HepG2 (cell line): Measurements from ENCODE around the gene SYMPK. TPM values are rescaled to one million over a fixed set of nuclear protein-coding genes. Genes with fewer than 3 reads are reported as not detected.
A peak's percentile ranks its signal among the peaks of the same experiment; 100 is the strongest.

ENCODE experiments used
- CCAR2 ChIP-seq: fragments of 200-400 bp; formaldehyde crosslinking; optimal IDR thresholded peaks from 2 replicates; pipeline ENCODE3; 2018; ENCODE audit warnings: low read depth, mild to moderate bottlenecking, low read length, moderate library complexity
- CENPX ChIP-seq: sonication (generic); formaldehyde crosslinking; IDR thresholded peaks from 2 replicates; pipeline ENCODE4 v1.9.0; 2021; ENCODE audit warnings: mild to moderate bottlenecking, missing genetic modification reagents, moderate library complexity
- CHD4 ChIP-seq: fragments of 200-600 bp; sonication (generic); IDR thresholded peaks from 2 replicates; pipeline ENCODE4 v1.7.0; 2017; ENCODE audit warnings: mild to moderate bottlenecking, low read length, borderline replicate concordance
- ESRRA ChIP-seq: sonication (generic); formaldehyde crosslinking; IDR thresholded peaks from 2 replicates; pipeline ENCODE4 v1.5.1; 2020; ENCODE audit warnings: mild to moderate bottlenecking, low read depth, missing genetic modification reagents
- FOXK1 ChIP-seq: sonication (generic); formaldehyde crosslinking; IDR thresholded peaks from 2 replicates; pipeline ENCODE4 v1.4.0; 2020; ENCODE audit warnings: low read depth, missing genetic modification reagents, borderline replicate concordance
- HOXA9 ChIP-seq: sonication (generic); formaldehyde crosslinking; IDR thresholded peaks from 2 replicates; pipeline ENCODE4 v1.8.1; 2022; ENCODE audit warnings: missing genetic modification reagents, mild to moderate bottlenecking, moderate library complexity, borderline replicate concordance
- JUND ChIP-seq: sonication (generic); formaldehyde crosslinking; IDR thresholded peaks from 2 replicates; pipeline ENCODE4 v1.8.0; 2022; ENCODE audit warnings: mild to moderate bottlenecking, missing genetic modification reagents
- PRDM15 ChIP-seq: sonication (generic); formaldehyde crosslinking; IDR thresholded peaks from 2 replicates; pipeline ENCODE4 v1.4.0; 2020; ENCODE audit warnings: missing genetic modification reagents
- RFX1 ChIP-seq: fragments of 450-650 bp; IDR thresholded peaks from 2 replicates; pipeline ENCODE4 v1.6.1; 2017
- SMAD3 ChIP-seq: sonication (generic); formaldehyde crosslinking; IDR thresholded peaks from 2 replicates; pipeline ENCODE4 v1.4.0; 2020; ENCODE audit warnings: missing genetic modification reagents
- SNAPC4 ChIP-seq: sonication (generic); formaldehyde crosslinking; IDR thresholded peaks from 2 replicates; pipeline ENCODE4 v1.4.0; 2020; ENCODE audit warnings: mild to moderate bottlenecking, missing genetic modification reagents
- ZBTB3 ChIP-seq: sonication (generic); formaldehyde crosslinking; IDR thresholded peaks from 2 replicates; pipeline ENCODE4 v1.4.0; 2020; ENCODE audit warnings: low read depth, mild to moderate bottlenecking, moderate library complexity, missing genetic modification reagents, borderline replicate concordance
- ZNF138 ChIP-seq: sonication (generic); formaldehyde crosslinking; IDR thresholded peaks from 2 replicates; pipeline ENCODE4 v1.5.0; 2020; ENCODE audit warnings: mild to moderate bottlenecking, low read depth, missing genetic modification reagents
- ZNF143 ChIP-seq: sonication (generic); formaldehyde crosslinking; IDR thresholded peaks from 2 replicates; pipeline ENCODE4 v1.4.0; 2020; ENCODE audit warnings: missing genetic modification reagents
- ZNF280D ChIP-seq: sonication (generic); formaldehyde crosslinking; IDR thresholded peaks from 2 replicates; pipeline ENCODE4 v1.5.1; 2020; ENCODE audit warnings: mild to moderate bottlenecking, missing genetic modification reagents
- ZNF75D ChIP-seq: sonication (generic); formaldehyde crosslinking; IDR thresholded peaks from 2 replicates; pipeline ENCODE4 v1.8.1; 2023; ENCODE audit warnings: missing genetic modification reagents, mild to moderate bottlenecking, borderline replicate concordance
- polyA plus RNA-seq, 8 experiments: library from polyadenylated mRNA; depleted of rRNA in 3 of 8; stranded (reverse) in 7 of 8; unstranded in 1 of 8; fragments of >200 nt; fragmentation: Illumina TruSeq in 4 of 8; extraction: Trizol in 4 of 8; gene quantifications; 2 replicates each; pipeline versions ENCODE4 v1.2.1 to v1.2.3, GENCODE V29; 2011 to 2016; ENCODE audit warnings: low read depth in 4 of 8, missing spikeins in 1 of 8, mixed read lengths in 1 of 8; ENCODE audit not compliant: insufficient read depth in 1 of 8
- total RNA-seq, 5 experiments: library from RNA; depleted of rRNA; stranded (reverse); fragments of >200 nt; fragmentation: Illumina TruSeq; extraction: Trizol; gene quantifications; 2 replicates each; pipeline ENCODE4 v1.2.3, GENCODE V29; 2016; ENCODE audit warnings: low read depth in 1 of 5

SYMPK gene
- total and polyA plus RNA-seq, 2 of the 13 experiments (the other 11 are each of a cell fraction or from before 2014, with no cell fraction given), result 21.9 to 55.7 TPM

GRCh38 chr19:45863840-45864628, 1.1 kb upstream of the SYMPK start, which contains the start of gene FOXA3 (continued):
- TF ChIP-seq PRDM15 (CRISPR knock-in tag) (no peak; the same call in 1 of the 2 replicates), ZBTB3 (no peak), SNAPC4 (CRISPR knock-in tag) (peak; percentile 68; the same call in 1 of the 2 replicates), CHD4 (peak; percentile 98), ZNF280D (CRISPR knock-in tag) (no peak), ZNF75D (CRISPR knock-in tag) (no peak), JUND (no peak), RFX1 (no peak), SMAD3 (CRISPR knock-in tag) (no peak), ZNF143 (peak; percentile 46; the same call in 1 of the 2 replicates), ESRRA (CRISPR knock-in tag) (peak; percentile 35; the same call in 1 of the 2 replicates), CENPX (CRISPR knock-in tag) (no peak), HOXA9 (CRISPR knock-in tag) (no peak), CCAR2 (no peak), FOXK1 (CRISPR knock-in tag) (0 out of 2 replicates have a peak, but pooled peaks have one; percentile 45), ZNF138 (CRISPR knock-in tag) (no peak)
